ENCODE data around the gene APOB.

The APOB gene

DNA sequence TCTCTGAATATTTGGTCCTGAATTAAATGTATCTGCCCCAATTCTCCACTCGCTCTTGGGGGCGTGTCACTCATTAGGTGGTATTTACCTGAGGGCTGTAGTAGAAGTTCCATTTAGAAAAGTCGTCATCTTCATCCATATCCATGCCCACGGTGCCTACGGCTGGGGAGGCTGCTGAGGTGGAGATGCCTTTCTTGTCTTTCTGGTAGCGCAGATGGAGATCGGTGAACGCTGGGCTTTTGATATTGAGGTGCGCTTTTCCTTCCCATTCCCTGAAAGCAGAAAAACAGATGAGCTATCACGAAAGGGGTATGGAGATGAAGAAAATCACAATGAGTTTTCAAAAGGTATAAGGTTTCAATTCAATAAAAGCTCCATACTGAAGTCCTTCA, 39.7 kb downstream of the APOB start:
- DNase-seq: no peak

GRCh38 chr2:21003572-21004180, 40.2 kb downstream of the APOB start:
- DNase-seq: no peak

DNA sequence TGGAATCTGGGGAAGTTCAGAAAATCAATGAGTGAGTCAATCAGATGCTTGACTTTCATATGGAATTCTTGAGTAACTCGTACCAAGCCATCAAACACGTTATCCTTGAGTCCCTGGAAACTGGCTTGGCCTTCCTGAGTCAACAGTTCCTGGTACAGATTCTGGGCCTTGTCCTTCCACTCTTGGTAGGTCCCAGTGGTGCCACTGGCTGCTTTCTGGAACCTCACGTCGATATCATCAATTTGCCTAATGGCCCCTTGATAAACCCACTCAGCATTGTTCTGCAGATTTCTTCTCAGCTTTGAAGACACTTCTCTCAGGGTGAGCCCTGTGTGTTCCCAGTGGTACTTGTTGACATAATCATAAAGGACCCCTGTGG, 41.1 kb downstream of the APOB start:
- DNase-seq: no peak

GRCh38 chr2:21001988-21002813, 41.7 kb downstream of the APOB start:
- no peak for DNase-seq

DNA sequence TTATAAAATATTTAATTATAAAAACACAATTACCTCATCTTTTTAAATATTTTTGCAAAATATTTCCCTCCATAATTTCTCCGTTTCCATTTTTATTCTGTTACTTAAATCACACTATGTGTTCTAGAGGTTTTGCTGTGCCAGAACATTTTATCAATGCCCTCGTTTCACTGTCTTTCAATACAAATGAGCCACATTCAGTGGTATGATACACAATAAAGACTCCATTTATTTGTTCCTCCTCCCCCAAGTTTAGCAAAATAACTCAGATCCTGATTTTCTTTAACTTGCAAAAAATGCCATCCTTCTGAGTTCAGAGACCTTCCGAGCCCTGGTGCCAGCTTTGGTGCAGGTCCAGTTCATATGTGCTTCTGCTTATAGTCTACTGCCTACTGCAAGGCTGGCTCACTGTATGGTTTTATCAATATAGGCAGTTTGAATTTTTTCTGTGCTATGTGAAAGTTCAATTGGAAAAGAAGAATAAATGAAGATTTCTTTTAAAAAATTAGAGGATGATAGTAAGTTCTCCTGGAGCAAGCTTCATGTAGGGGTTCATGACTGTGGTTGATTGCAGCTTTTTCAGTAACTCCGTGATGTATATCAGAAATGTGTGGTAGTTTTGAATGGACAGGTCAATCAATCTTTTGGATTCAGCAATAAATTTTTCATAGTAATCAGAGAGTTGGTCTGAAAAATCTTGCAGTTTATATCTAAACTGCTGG, 42.5 kb downstream of the APOB start:
- DNase-seq: no peak

- DNase-seq: no peak
Measured at GRCh38 chr2:20999906-21000645, 43.8 kb downstream of the APOB start.

- DNase-seq: no peak
Measured at GRCh38 chr2:20998972-20999905, 44.6 kb downstream of the APOB start.

DNA sequence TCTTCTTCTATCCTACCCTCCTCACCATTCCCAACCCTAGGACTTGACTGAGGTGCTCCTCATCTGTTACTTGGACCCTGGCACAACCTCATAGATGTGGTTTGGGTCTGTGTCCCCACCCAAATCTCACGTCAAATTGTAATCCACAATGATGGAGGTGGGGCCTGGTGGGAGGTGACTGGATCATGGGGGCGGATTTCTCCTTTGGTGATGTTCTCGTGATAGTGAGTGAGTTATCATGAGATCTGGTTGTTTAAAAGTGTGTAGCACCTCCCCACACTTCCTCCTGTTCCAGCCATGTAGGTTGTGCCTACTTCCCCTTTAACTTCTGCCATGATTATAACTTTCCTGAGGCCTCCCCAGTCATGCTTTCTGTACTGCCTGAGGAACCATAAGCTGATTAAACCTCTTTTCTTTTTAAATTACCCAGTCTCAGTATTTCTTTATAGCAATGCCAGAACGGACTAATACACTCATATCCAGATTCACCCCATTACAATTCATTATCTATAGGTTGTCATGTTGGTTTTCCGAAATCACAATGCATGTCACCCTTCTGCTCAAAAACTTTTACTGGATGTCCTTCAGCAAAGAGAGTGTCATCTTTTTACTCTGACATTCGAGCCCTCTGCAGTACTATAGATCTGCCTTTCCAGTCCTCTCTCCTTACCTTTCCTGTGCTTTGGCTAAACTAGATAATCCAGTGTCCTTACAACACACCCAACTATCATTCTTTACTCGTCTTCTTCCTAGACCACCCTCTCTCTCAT, 45.7 kb downstream of the APOB start:
- no peak for DNase-seq

- DNase-seq: no peak
Measured at GRCh38 chr2:20994130-20994529, 49.7 kb downstream of the APOB start.

- no peak for DNase-seq
Measured at GRCh38 chr2:20992201-20992711, 51.6 kb downstream of the APOB start.

GRCh38 chr2:20990442-20991430, 53.1 kb downstream of the APOB start:
- no peak for DNase-seq

- no peak for DNase-seq
Measured at GRCh38 chr2:20989404-20989803, 54.5 kb downstream of the APOB start.

DNA sequence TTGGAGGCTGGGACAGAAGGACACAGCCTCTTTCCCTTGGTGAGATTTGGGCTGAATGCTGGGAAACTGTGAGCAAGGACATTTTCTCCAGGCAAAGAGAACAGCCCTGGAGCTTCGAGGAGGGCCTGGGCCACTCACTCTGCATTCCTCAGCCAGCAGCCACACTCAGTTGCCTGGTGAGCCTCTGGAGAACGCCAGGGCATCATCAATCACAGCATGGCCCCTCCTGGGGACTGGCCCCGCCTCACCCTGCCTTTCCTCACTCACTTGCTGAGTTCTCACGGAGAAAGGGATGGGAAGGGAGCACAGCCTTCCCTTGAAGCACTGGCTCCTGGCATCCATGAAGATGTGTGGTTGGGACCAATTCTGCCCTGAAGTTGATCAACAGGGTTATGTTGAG, 55.0 kb downstream of the APOB start:
- DNase-seq: no peak

DNA sequence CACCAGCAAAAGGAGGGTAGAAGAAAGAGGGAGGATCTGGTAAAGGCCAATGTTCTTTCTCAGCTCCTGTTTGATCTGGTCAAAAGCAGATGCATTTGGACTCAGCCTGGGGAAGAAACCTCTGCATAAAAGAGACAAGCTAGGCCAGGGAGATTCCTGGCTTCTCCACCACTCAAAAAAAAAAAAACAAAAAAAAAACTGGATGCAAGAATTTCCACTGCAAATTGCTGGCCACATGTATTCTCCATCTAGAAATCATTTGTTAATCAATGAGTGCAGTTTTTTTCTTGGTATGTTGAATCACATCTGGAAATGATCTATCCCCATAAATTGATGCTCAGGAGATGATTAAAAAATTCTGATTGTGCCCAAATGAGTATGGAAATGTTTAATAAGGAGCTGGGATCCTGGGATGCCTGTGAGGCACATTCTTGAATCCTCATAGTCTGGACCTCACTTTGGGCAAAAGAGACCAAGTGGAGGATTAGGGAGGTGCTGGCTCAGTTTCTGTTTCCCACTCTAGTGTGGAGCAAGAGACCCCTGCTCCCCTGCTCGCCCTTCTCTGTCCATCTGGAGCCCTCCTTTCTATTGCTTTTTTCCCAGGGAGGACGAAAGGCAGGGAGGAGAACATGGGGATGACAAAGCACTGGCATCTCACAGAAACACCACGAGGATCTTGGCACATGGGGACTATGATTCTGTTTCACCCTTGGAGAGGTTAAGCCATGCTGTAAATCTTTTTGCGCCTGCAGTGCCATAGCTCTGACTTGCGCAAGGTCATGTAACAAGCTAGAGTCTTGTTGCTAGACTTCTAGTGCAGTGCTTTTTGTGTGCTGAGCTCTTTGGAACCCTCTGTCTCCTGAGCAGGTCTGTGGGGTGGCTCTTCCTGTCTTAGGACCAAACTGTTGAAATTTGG, 57.6 kb downstream of the APOB start:
- no peak for DNase-seq

GRCh38 chr2:20985062-20985461, 58.8 kb downstream of the APOB start:
- no peak for DNase-seq

DNA sequence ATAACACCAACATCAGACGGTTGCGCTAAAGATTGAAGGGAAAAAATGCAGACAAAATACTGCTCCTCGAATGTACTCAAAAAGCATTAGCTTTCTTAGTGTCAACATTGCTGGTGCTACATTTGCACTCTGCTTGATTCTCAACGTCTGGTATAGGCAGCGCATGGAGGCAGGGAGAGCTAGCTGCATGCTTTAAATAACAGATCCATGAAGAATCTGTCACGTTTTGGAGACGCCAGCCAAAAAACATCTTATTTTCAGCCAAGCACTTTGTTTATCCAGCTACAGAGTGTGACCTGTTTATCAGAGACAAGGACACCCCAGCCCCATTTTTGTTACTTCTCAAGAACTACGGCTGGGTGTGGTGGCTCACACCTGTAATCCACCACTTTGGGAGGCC, 59.5 kb downstream of the APOB start:
- DNase-seq: no peak

DNA sequence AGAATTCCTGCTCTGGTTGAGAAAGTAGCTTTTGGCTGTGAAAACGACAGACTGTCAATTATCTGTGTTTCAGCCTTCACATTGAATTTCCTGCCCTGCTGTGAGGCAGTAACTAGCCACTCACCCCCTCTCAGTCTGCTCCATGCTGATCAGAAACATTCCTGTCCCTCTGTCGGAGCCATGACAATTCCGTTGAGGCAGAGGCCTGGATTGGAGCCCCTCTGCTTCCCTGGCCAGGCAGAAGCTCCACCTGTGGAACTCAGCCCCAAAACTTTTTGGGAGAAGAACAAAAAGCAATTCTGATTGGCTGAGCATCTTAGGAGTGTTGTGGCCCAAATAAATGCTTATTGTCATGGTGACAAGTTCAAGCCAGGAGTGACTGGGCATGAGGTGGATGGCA, 60.0 kb downstream of the APOB start:
- no peak for DNase-seq

- DNase-seq: no peak
Measured at GRCh38 chr2:20982861-20983260, 61.0 kb downstream of the APOB start.

Data from stimulated activated naive CD4-positive, alpha-beta T cell treated with Interleukin-2 at 50 U/mL for 16 hours (primary cell).